Measurements from ENCODE around the gene GAB3.
A peak's percentile ranks its signal among the peaks of the same experiment; 100 is the strongest.

GAB3 gene

DNA sequence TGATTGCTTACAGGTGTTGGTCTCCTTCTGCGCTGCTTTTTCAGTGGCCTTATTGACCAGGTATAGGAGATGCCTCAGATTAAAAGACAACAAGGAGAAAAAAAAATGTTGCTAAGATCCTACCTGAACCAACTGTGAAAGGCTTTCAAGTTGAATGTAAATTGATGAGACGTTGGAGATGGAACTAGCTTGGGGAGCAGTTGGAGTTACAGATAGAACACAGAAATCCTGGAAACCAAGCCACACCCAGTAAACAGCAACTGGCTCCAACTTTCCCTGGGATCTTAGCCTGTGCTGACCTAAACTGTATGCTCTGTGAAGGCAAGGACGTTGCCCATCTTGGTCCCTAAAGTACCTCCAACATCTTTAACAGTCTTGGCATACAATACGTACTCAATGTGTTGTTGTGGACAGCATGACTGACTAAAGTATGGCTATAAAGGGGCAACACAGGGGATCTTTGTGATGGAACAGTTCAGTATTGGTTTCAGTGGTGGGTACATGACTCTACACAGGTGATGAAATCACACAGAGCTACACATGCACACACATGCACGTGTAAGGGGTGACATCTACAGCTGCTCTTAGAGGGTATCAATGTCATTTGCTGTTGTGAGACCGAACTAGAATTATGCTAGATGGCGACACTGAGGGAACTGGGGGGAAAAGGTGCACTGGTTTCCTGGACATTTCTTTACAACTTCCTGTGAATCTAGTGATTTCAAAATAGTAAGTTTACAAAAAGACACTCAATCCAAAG lies 22.3 kb downstream of the GAB3 start:
- in situ Hi-C loops (cut with MboI; ENCODE audit: low pct_unique_long_range_greater_than_20kb, low sequenced_read_pairs): no loop called here
- no peak for DNase-seq

DNA sequence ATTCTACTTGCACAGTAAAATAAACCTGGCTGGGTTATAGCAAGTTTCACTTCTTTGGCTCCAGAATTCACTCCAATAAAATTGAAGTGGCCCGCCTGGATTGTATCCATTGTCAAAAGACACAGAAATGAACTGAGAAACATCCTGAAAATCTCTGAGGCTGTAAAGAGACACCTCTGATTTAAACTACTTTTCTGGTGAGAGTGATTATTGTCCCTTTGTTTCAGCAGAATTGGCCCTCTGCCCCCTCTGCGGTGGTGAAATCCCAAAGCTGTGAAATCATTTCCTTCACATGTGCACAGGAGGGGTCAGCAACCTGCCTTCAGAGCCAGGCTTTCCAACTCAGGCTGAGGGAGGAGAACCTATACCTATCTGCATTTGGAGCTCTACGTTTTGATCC lies 23.0 kb downstream of the GAB3 start:
- in situ Hi-C loops (cut with MboI; ENCODE audit: low pct_unique_long_range_greater_than_20kb, low sequenced_read_pairs): no loop called here
- DNase-seq: peak; percentile 35

DNA sequence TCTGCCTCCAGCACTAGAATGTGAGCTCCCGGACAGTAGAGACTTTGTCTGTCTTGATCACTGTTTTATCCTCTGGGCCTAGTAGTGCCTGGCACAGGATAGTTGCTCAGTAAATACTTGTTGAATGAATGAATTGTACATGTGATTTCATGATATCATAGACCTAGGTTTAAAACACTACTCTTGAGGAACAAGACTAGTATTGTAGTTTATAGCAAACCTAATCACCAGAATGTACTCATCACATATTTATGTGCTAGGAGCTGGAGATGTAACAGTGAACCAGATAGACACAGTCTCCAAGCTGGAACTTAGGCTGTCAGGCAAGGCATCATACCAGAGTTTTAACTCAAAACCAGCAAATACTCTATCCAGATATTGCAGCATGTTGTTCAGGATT lies 23.5 kb downstream of the GAB3 start:
- in situ Hi-C loops (cut with MboI; ENCODE audit: low pct_unique_long_range_greater_than_20kb, low sequenced_read_pairs): no loop called here
- DNase-seq: no peak

DNA sequence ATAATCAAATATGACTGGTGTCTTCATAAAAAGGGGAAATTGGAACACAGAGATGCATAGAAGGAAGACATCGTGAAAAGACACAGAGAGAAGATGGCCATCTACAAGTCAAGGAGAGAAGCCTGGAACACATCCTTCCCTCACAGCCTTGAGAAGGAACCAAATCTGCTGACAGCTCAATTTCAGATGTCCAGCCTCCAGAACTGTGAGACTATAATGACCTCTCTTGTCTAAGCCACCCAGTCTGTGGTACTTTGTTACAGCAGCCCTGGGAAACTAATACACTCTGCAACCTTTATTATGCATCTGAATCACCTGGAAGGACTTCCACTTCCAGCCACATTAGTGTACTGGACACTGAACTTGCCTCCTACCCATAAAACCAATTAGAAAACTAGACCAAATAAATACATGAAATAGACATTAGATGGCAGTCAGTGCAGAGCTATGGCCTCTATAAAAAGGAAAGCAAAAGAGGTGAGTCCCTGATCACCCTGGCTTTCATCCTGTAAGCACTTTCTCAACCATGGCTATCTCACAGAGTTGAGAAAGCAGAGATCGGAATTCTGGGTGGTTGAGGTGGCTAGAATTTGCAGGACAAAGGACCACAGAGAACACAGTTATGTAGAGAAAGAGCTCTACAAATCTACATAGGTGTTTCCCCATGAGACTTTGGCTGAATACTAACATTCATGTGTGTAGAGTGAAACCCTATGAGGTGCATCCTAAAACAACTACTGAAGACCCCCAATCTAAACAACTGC lies 25.7 kb downstream of the GAB3 start:
- in situ Hi-C loops (cut with MboI; ENCODE audit: low pct_unique_long_range_greater_than_20kb, low sequenced_read_pairs): no loop called here
- no peak for DNase-seq

DNA sequence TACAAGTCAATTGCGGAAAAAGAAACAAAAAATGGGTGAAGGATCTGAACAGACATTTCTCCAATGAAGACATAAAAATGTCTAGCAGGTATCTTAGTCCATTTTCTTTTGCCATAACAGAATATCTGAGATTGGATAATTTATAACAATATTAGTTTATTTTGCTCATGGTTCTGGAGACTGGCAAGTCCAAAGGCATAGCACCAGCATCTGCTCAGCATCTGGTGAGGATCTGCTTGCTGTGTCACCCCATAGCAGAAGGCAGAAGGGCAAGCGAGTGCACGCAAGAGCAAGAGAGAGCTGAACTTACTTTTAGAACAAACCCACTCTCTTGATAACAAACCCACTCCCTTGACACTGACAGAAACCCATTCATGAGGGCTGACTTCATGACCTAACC lies 29.7 kb downstream of the GAB3 start:
- in situ Hi-C loops (cut with MboI; ENCODE audit: low pct_unique_long_range_greater_than_20kb, low sequenced_read_pairs): no loop called here
- no peak for DNase-seq

DNA sequence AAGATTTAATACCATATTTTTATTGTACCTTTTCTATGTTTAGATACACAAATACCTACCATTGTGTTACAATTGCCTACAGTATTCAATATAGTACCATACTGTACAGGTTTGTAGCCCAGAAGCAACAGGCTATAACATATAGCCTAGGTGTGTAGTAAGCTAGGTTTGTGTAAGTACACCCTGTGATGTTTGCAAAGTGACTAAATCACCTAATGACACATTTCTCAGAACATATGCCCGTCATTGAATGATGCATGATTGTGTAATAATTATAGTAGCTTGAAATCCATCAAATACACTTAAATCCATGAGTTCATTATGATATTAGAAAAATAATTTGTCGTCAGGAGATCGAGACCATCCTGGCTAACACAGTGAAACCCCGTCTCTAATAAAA lies 30.8 kb downstream of the GAB3 start:
- DNase-seq: no peak
- in situ Hi-C loops (cut with MboI; ENCODE audit: low pct_unique_long_range_greater_than_20kb, low sequenced_read_pairs): no loop called here

DNA sequence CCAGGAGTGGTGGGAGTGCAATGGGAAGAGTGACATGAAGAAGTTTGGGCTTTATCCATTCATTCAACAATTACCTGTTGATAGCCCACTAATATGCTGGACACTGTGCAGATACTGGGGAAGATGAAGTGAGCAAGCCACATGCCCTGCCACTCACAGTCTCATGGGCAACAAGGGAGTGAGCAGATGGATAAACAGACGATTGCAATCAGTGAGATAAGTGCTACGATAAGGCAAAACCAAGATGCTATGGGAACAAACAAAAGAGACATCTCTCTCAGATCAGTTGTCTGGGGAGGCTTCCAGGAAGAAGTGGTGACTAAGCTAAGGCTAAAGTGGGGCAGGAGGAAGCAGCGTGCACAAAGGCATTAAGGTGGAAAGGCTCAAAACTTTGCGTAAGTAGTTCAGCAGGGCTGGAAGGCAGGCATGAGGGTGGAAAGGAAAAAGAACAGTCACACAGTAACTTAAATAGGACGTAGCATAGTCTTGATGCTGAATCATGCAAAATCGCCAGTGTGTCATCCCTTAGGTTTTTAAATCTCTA lies 31.7 kb downstream of the GAB3 start:
- DNase-seq: peak; percentile 83
- in situ Hi-C loops (cut with MboI; ENCODE audit: low pct_unique_long_range_greater_than_20kb, low sequenced_read_pairs): no loop called here

DNA sequence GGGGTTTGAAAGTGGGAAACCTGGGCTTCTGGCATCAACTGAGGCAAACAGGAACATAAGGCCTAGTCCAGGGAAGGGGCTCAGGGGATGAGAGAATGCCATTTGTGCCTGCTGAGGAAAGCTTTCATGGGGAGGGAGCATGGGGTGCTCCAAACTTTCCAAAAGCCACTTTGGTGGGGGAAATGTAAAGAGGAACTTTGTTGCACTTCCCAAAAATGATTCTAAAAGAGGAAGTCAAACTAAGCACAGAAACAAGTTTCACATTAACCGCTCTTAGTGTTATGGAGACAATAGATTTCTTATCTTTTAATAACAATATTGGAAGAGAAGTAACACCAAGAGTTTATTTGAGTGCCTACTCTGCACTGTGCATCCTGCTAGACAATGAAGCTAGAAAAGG lies 32.3 kb downstream of the GAB3 start:
- DNase-seq: peak; percentile 86
- in situ Hi-C loops (cut with MboI; ENCODE audit: low pct_unique_long_range_greater_than_20kb, low sequenced_read_pairs): no loop called here

DNA sequence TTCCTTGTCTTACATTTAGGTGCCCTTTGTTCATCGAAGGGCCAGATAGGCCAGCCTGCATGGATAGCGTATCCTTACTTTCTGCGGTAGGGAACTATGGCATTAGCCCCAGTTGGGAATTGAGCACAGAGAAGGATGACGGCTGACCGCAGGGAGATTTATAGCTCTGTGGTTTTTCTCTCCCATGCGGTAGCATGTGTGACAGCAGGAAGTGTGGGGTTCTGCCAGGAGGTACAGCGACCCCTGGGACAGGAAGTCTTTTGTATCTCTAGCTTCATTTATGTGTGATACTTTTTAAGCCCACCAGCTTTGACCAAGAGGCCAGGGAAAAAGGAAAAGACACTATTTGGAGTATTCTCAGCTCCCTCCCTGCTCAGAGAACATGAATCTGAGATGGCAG lies 33.1 kb downstream of the GAB3 start:
- peak; percentile 95 for DNase-seq
- in situ Hi-C loops (cut with MboI; ENCODE audit: low pct_unique_long_range_greater_than_20kb, low sequenced_read_pairs): no loop called here

DNA sequence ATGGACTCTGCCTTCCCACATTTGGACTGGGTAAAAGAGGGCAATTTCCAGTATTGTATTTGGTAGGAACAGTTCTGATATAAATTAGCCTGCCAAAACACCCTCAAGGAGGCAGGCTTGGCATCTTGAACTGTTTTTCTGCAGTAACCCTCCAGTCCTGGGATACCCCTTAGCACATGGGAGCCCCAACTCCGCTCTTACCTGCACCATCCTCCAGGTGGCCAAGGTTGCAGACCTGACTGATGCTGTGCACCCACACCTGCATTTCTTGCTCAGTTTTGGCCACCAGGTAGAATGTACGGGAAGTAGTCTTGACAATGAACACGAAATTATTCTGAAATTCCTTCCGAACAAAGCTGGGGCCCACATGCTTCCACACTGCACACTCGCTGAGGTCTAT lies 35.1 kb downstream of the GAB3 start:
- no peak for DNase-seq
- in situ Hi-C loops (cut with MboI; ENCODE audit: low pct_unique_long_range_greater_than_20kb, low sequenced_read_pairs): no loop called here

DNA sequence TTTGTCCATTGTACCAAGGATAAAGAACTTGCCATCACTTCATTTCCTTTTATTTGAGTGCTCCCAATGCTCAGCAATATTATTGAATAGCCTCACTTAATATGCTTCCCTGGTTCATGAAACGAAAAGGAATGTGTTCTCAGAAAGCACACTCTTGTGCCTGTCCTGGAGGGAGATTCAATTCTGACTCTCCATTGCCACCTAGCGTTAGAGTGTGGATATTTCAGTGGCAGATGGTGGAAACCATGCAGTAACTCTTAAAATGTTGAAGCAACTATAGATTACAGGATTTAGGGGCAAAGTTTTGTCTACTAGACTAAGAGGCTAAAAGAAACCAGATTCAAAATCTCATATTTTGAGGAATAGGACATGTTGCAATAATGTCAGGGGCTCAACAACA lies 36.0 kb downstream of the GAB3 start:
- in situ Hi-C loops (cut with MboI; ENCODE audit: low pct_unique_long_range_greater_than_20kb, low sequenced_read_pairs): no loop called here
- DNase-seq: peak; percentile 80

DNA sequence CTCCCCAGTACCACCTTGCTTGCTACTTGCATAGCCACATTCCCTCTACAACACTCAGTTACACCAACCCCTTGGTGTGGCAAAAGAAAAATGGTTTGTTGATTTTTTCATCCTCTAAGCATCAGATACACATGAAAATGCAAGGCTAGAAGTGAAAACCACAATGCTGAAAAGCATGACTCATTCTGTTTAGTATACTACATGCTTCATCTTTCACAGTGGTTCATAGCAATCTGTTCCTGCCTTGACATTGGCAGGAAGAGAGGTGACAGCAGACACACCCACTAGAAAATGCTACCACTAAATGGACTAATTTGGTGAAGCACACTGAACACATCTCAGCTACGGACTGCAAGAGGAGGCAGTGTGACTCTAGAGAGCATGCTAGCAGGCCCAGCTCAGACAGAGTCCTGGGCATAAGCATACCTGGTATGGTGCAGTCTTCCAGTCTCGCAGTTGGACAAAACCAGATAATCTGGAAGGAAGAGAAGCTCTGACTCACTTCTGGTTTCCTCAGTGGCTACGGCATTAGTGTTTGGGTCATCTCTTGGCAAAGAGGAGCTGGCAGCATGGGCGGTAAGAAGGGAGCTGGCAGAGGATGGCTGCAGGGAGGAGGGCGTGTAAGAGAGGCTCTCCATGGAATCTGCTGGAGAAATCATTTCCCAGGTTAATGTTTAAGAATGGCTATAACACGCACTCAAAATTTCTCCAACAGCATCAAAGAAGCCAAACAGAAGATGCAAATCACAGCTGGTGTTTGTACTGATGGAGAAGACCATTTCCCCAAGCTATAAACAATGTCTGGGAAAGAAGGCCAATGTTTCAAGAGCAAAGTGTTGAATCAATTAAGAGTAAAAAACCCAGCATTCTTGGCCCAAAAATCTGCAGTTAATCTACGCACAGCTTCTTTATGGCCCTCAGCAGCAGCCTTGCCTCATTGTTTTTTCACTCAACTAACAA lies 37.8 kb downstream of the GAB3 start:
- in situ Hi-C loops (cut with MboI; ENCODE audit: low pct_unique_long_range_greater_than_20kb, low sequenced_read_pairs): no loop called here
- no peak for DNase-seq

DNA sequence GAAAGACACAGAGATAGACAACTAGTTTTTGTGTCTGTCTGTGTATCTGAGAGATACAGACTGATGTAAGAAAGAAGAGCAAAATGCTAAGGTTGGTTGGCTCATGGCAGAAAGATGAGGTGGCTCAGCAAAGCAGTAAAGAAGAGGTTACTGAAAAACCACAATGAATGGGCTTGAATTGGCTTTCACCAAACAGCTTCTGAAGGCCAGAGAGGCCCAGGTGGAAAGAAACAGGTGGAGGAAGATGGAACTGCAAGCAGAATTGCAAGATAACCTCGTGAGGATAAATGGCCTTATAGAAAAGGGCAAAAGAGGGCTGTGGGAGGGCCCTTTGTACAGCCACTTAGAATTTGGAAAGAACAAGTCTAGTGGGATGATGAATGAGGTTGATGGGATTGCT lies 39.6 kb downstream of the GAB3 start:
- in situ Hi-C loops (cut with MboI; ENCODE audit: low pct_unique_long_range_greater_than_20kb, low sequenced_read_pairs): no loop called here
- no peak for DNase-seq

DNA sequence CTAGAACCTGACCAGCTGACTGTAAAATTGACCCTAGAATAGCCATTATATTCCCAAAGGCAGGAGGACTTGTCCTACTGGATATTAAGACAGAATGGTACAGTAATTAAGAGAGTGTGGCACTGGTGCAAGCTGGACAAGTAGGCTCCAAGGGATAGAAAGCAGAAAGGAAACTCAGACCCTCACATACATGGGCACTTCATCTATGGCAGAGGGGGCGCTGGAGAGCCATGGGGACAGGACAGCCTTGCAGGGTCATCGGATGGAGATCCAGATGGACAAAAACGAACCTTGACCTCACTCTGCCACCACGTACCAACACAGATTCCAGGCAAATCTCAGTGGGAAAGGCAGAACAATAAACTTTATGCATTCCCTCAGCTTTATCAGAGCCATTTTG lies 40.6 kb downstream of the GAB3 start:
- in situ Hi-C loops (cut with MboI; ENCODE audit: low pct_unique_long_range_greater_than_20kb, low sequenced_read_pairs): no loop called here
- DNase-seq: no peak

DNA sequence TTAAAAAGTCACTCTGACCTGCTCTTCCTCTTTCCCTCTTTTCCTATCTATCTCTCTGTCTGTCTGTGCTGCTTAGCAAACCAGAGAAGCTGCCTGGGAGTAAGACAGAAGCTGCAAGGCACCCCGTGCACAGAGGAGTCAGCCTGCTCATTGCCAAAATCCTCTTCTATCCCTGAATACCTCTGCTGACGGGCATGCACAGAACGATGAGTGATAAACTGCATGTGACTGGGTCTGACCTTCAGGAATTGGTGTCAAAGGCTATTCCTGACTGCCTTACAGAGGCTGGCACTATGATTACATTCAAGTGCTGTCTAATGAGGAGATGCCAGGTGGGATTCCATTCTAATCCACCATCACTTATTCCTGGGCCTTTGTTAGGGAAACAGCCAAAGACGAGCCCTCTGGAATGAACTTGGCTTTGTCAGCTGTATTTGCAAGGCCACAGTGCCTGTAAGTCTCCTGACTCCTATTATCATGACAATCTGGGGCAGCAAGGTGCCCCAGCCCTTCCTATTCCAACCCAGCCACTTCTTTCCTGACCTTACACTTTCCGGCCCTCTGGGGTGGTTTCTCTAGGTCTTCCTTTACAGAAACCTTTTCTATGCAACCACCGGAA lies 52.1 kb downstream of the GAB3 start:
- in situ Hi-C loops (cut with MboI; ENCODE audit: low pct_unique_long_range_greater_than_20kb, low sequenced_read_pairs): no loop called here
- no peak for DNase-seq

DNA sequence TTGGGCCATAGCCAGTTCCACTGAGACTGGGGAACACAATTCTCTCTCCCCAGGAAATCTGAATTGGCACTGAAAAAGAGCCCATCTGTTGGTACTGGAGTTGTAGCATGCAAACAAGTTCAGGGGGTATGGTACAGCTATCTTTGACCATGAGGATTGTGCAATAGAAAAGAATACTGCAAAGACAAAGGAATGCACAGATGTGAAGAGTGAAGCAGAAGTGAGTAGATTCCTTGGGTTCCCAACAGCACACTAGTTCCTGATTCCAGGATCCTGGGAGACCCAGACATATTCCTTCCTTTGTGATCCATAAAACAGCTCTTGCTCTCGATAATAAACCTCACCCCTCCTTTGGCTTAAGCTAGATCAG lies 54.2 kb downstream of the GAB3 start:
- in situ Hi-C loops (cut with MboI; ENCODE audit: low pct_unique_long_range_greater_than_20kb, low sequenced_read_pairs): no loop called here
- no peak for DNase-seq

DNA sequence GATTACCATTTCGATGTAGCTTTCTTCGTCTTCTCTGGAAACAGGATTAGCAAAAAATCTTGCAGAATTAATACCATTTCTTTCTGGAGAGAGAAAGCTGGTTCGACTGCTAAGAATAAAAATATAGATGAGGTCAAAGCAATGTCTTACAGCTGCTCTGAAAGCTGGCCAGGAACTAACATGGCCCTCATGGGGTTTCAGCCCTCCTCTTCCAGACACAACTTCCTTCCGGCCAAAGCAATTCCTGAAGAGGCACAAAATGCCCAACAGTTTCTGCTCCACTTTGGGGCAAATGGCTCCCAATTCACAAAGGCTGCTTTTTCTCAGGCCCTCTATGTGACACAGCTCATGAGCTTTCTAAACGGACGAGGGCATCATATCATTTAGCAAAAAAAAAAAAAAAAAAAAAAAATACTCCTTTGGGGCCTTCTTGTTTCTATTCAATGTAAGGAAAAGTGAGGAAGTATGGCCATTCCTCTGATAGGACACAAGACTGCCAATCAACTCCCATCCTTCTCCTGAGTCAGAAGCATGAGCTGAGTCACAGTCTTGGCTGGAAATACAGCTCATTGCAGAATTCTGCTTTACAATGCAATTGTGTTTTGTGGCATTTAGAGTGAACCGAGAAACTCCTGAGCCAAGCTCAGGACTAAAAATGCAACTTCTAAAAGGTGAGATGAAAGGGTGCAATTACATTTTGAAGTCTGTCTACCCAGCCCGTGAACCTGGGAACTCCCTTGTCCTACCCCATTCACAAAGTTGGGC lies 54.8 kb downstream of the GAB3 start:
- in situ Hi-C loops (cut with MboI; ENCODE audit: low pct_unique_long_range_greater_than_20kb, low sequenced_read_pairs): no loop called here
- DNase-seq: no peak

DNA sequence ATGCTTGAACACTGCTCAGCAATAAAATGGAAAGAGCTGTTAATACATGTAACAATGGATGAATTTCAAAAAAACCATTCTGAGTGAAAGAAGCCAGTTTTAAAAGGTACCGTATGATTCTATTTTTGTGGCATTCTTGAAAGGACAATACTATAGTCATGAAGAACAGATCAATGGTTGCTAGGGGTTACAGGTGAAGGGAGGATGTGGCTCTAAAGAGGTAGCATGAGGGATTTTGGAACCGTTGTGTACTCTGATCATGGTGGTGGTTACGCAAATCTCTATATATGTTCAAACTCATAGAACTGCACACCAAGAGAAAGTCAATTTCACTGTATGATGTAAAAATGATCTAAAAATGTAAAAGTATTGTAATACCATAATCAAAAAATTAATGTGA lies 57.5 kb downstream of the GAB3 start:
- in situ Hi-C loops (cut with MboI; ENCODE audit: low pct_unique_long_range_greater_than_20kb, low sequenced_read_pairs): no loop called here
- DNase-seq: no peak

All from KBM-7 (cell line).